HepG2 (cell line): ENCODE results near the gene DIPK1C. TPM values are rescaled to one million over a fixed set of nuclear protein-coding genes. Genes with fewer than 3 reads are reported as not detected.

Experiments used
- ATAC-seq: fragments of 200-7000 bp; cut with Tn5 transposase; 3 replicates; pipeline ENCODE4 v1.9.1; 2020; ENCODE audit warnings: mild to moderate bottlenecking, moderate library complexity
- BruUV-seq: library from RNA; stranded (reverse); fragments of 400-500 nt; replicated peaks from 2 replicates; lab custom pipeline; 2021; lab: Mats Ljungman, UMichigan
- CTCF ChIA-PET: fragments of 300-600 bp; formaldehyde crosslinking; extraction: SDS; loops from one replicate; lab custom pipeline; 2021; ENCODE audit warnings: low total read pairs, inconsistent platforms, low intra/inter-chr PET ratio; lab: Yijun Ruan, JAX
- POLR2A ChIA-PET: fragments of 350-600 bp; sonication (Branson Sonifier 250); formaldehyde crosslinking; loops from one replicate; lab custom pipeline; 2020; ENCODE audit warnings: antibody characterized with exemption, inconsistent platforms; lab: Yijun Ruan, JAX
- DNase-seq: peaks from one replicate; pipeline ENCODE4 v3.0.0-alpha.2; 2015; ENCODE audit warnings: low spot score
- FAIRE-seq: peaks from 3 replicates; lab custom pipeline; 2011; peaks lifted over from hg19 to GRCh38; lab: Jason Lieb, UNC
- H2AFZ ChIP-seq: one replicate; pipeline ENCODE4 v1.6.1; 2011; ENCODE audit warnings: low read length, inconsistent platforms
- H3K27ac ChIP-seq: fragments of 300-600 bp; 3 replicates; pipeline ENCODE4 v1.8.0; 2011; ENCODE audit warnings: mixed run types, mild to moderate bottlenecking, mixed read lengths, low read length, inconsistent platforms; ENCODE audit not compliant: insufficient read depth; ENCODE audit errors: extremely low read length
- H3K27me3 ChIP-seq, 2 experiments: fragments of 200-600 bp in 1 of 2; 2 replicates in 1 of 2; 3 replicates in 1 of 2; pipeline versions ENCODE4 v1.6.0 to v1.8.0; 2011; ENCODE audit warnings: low read length in 2 of 2, mild to moderate bottlenecking in 2 of 2, moderate library complexity in 2 of 2, inconsistent platforms in 1 of 2; ENCODE audit not compliant: insufficient read depth in 2 of 2, control insufficient read depth in 1 of 2
- H3K36me3 ChIP-seq, 2 experiments: fragments of 200-600 bp in 1 of 2; replicated peaks in 1 of 2; 2 replicates in 1 of 2; 3 replicates in 1 of 2; pipeline versions ENCODE4 v1.5.1 to v1.8.0; 2011; ENCODE audit warnings: low read length in 2 of 2, inconsistent platforms in 1 of 2; ENCODE audit not compliant: insufficient read depth in 2 of 2, control insufficient read depth in 1 of 2
- H3K4me1 ChIP-seq: 2 replicates; pipeline ENCODE4 v1.5.1; 2012; ENCODE audit warnings: low read length, inconsistent platforms; ENCODE audit not compliant: insufficient read depth
- H3K4me2 ChIP-seq: 2 replicates; pipeline ENCODE4 v1.6.0; 2011; ENCODE audit warnings: low read depth, low read length, inconsistent platforms
- H3K4me3 ChIP-seq, 3 experiments: fragments of 200-600 bp in 1 of 3; sonication (generic), shearing (Covaris generic) in 1 of 3; replicated peaks in 1 of 3; 2 replicates each; pipeline ENCODE4 v1.5.1; 2011 to 2016; ENCODE audit warnings: low read length in 3 of 3, inconsistent platforms in 2 of 3, low read depth in 2 of 3, mild to moderate bottlenecking in 2 of 3, control low read depth in 1 of 3, mixed read lengths in 1 of 3; ENCODE audit not compliant: insufficient read depth in 1 of 3
- H3K79me2 ChIP-seq: one replicate; pipeline ENCODE4 v1.6.1; 2011; ENCODE audit warnings: low read length, inconsistent platforms; ENCODE audit not compliant: insufficient read depth
- H3K9ac ChIP-seq: 2 replicates; pipeline ENCODE4 v1.6.0; 2011; ENCODE audit warnings: mild to moderate bottlenecking, low read depth, low read length, inconsistent platforms; ENCODE audit not compliant: insufficient read depth
- H3K9me3 ChIP-seq: 2 replicates; pipeline ENCODE4 v1.5.1; 2012; ENCODE audit warnings: mild to moderate bottlenecking, low read length
- H4K20me1 ChIP-seq: 2 replicates; pipeline ENCODE4 v1.6.0; 2011; ENCODE audit warnings: inconsistent platforms, mild to moderate bottlenecking, low read length, moderate library complexity; ENCODE audit not compliant: insufficient read depth
- ARID2 ChIP-seq: sonication (generic); formaldehyde crosslinking; IDR thresholded peaks from 2 replicates; pipeline ENCODE4 v1.8.1; 2022; ENCODE audit warnings: mild to moderate bottlenecking, missing genetic modification reagents, borderline replicate concordance
- BHLHE40 ChIP-seq: IDR thresholded peaks from 2 replicates; pipeline ENCODE4 v1.6.1; 2011; ENCODE audit warnings: low read length, improper control_type of control experiment
- BRF2 ChIP-seq: sonication (generic); formaldehyde crosslinking; IDR thresholded peaks from 2 replicates; pipeline ENCODE4 v1.8.1; 2022; ENCODE audit warnings: mild to moderate bottlenecking, missing genetic modification reagents
- CEBPG ChIP-seq: IDR thresholded peaks from 2 replicates; pipeline ENCODE4 v1.6.1; 2016
- HCFC1 ChIP-seq: fragments of 150-350 bp; IDR thresholded peaks from 2 replicates; pipeline ENCODE4 v1.6.1; 2014; ENCODE audit warnings: low read depth, low read length
- HOXA3 ChIP-seq: sonication (generic); formaldehyde crosslinking; IDR thresholded peaks from 2 replicates; pipeline ENCODE4 v1.5.0; 2020; ENCODE audit warnings: missing genetic modification reagents
- JARID2 ChIP-seq: sonication (generic); formaldehyde crosslinking; IDR thresholded peaks from 2 replicates; pipeline ENCODE4 v1.8.1; 2023; ENCODE audit warnings: missing genetic modification reagents, inconsistent platforms; ENCODE audit not compliant: insufficient replicate concordance
- KMT2A ChIP-seq: sonication (generic); formaldehyde crosslinking; IDR thresholded peaks from 2 replicates; pipeline ENCODE4 v1.4.0; 2020; ENCODE audit warnings: missing genetic modification reagents
- MAX ChIP-seq: IDR thresholded peaks from 2 replicates; pipeline ENCODE4 v1.6.1; 2012; ENCODE audit warnings: inconsistent platforms
- MED13 ChIP-seq: sonication (generic); formaldehyde crosslinking; IDR thresholded peaks from 2 replicates; pipeline ENCODE4 v1.5.0; 2020; ENCODE audit warnings: missing genetic modification reagents
- NCOA1 ChIP-seq: sonication (generic); formaldehyde crosslinking; IDR thresholded peaks from 2 replicates; pipeline ENCODE4 v1.9.0; 2021; ENCODE audit warnings: missing genetic modification reagents
- NCOR1 ChIP-seq: fragments of 200-600 bp; sonication (generic); IDR thresholded peaks from 2 replicates; pipeline ENCODE4 v1.7.0; 2017; ENCODE audit warnings: antibody characterized with exemption, low read length, borderline replicate concordance
- NR3C1 ChIP-seq: sonication (generic); formaldehyde crosslinking; IDR thresholded peaks from 2 replicates; pipeline ENCODE4 v1.4.0; 2020; ENCODE audit warnings: missing genetic modification reagents
- PHB2 ChIP-seq: fragments of 450-650 bp; IDR thresholded peaks from 2 replicates; pipeline ENCODE4 v1.6.1; 2018; ENCODE audit not compliant: partially characterized antibody
- POLR2AphosphoS2 ChIP-seq: IDR thresholded peaks from 2 replicates; pipeline ENCODE4 v1.6.1; 2011; ENCODE audit warnings: low read depth, low read length, improper control_type of control experiment
- RELA ChIP-seq: sonication (generic); formaldehyde crosslinking; IDR thresholded peaks from 2 replicates; pipeline ENCODE4 v1.4.0; 2020; ENCODE audit warnings: missing genetic modification reagents
- STAT5B ChIP-seq: sonication (generic); formaldehyde crosslinking; IDR thresholded peaks from 2 replicates; pipeline ENCODE4 v1.4.0; 2020; ENCODE audit warnings: missing genetic modification reagents
- TARDBP ChIP-seq: sonication (generic); formaldehyde crosslinking; IDR thresholded peaks from 2 replicates; pipeline ENCODE4 v1.8.0; 2022; ENCODE audit warnings: mild to moderate bottlenecking, missing genetic modification reagents
- ZNF251 ChIP-seq: sonication (generic); formaldehyde crosslinking; IDR thresholded peaks from 2 replicates; pipeline ENCODE4 v1.9.0; 2021; ENCODE audit warnings: mild to moderate bottlenecking, missing genetic modification reagents
- ZNF30 ChIP-seq: sonication (generic); formaldehyde crosslinking; IDR thresholded peaks from 2 replicates; pipeline ENCODE4 v1.5.0; 2020; ENCODE audit warnings: mild to moderate bottlenecking, missing genetic modification reagents
- ZNF75D ChIP-seq: sonication (generic); formaldehyde crosslinking; IDR thresholded peaks from 2 replicates; pipeline ENCODE4 v1.8.1; 2023; ENCODE audit warnings: missing genetic modification reagents, mild to moderate bottlenecking, borderline replicate concordance
- ZNF83 ChIP-seq: sonication (generic); formaldehyde crosslinking; IDR thresholded peaks from 2 replicates; pipeline ENCODE4 v1.4.0; 2020; ENCODE audit warnings: missing genetic modification reagents, mild to moderate bottlenecking, borderline replicate concordance
- WGBS: methylation state at CpG from one replicate; pipeline ENCODE4 v1.1.6; 2017; ENCODE audit warnings: low lambda C conversion rate; 5-methylcytosine and 5-hydroxymethylcytosine counted together
- in situ Hi-C: cut with HindIII; loops from 2 replicates; pipeline ENCODE4 v1.10.0; 2017; ENCODE audit warnings: low pct_unique_long_range_greater_than_20kb; ENCODE audit not compliant: extremely low pct_ligation_motif_present
- intact Hi-C: fragments of 100-400 bp; cut with micrococcal nuclease; formaldehyde crosslinking; loops from one replicate; pipeline ENCODE4 v1.10.0; 2022; ENCODE audit not compliant: unreplicated experiment
- polyA plus RNA-seq, 8 experiments: library from polyadenylated mRNA; depleted of rRNA in 3 of 8; stranded (reverse) in 7 of 8; unstranded in 1 of 8; fragments of >200 nt; fragmentation: Illumina TruSeq in 4 of 8; extraction: Trizol in 4 of 8; gene quantifications; 2 replicates each; pipeline versions ENCODE4 v1.2.1 to v1.2.3, GENCODE V29; 2011 to 2016; ENCODE audit warnings: low read depth in 4 of 8, missing spikeins in 1 of 8, mixed read lengths in 1 of 8; ENCODE audit not compliant: insufficient read depth in 1 of 8
- total RNA-seq, 5 experiments: library from RNA; depleted of rRNA; stranded (reverse); fragments of >200 nt; fragmentation: Illumina TruSeq; extraction: Trizol; gene quantifications; 2 replicates each; pipeline ENCODE4 v1.2.3, GENCODE V29; 2016; ENCODE audit warnings: low read depth in 1 of 5

The DIPK1C gene
- total and polyA plus RNA-seq, 2 of the 13 experiments (the other 11 are each of a cell fraction or from before 2014, with no cell fraction given) = 1.8 TPM; not detected in 1

- no TSS peak for BruUV-seq
- ATAC-seq = no peak
- CTCF ChIA-PET = no interaction called here
- Histone ChIP-seq H3K27ac (no peak overlapping the region), H3K9ac (no peak overlapping the region)
- intact Hi-C loops = no loop called here
- no peak for TF ChIP-seq CEBPG (CRISPR knock-in tag)
- no peak for TF ChIP-seq BHLHE40
- TF ChIP-seq HOXA3 (CRISPR knock-in tag) = no peak
- no peak for TF ChIP-seq ZNF30
- TF ChIP-seq ZNF75D = no peak
- TF ChIP-seq, all 625 proteins: peak for 0
- peaks cover 7 to 44% of the 10 kb centered on the region in 2 experiments; a peak in 3 of 5 replicates for H3K27me3 ChIP-seq
- no peak overlapping the region for H3K4me2 ChIP-seq
- DNase-seq (no peak), FAIRE-seq (no peak)
- H2AFZ ChIP-seq = no peak overlapping the region
- H3K79me2 ChIP-seq = no peaks in the 10 kb centered on the region
- no peak overlapping the region for H3K4me3 ChIP-seq
- in situ Hi-C loops = no loop called here
- 10% methylated on average over 9 of the region's 9 CpGs for WGBS
- no peaks in the 10 kb centered on the region for H4K20me1 ChIP-seq
- POLR2A ChIA-PET = no interaction called here
- no peaks in the 10 kb centered on the region for H3K9me3 ChIP-seq
- no peaks in the 10 kb centered on the region for H3K4me1 ChIP-seq
- no peaks in the 10 kb centered on the region for H3K36me3 ChIP-seq
Observed at GRCh38 chr18:74411475-74411874, 45.6 kb downstream of the DIPK1C start.

- Histone ChIP-seq H3K27ac (no peak overlapping the region), H3K4me2 (no peak overlapping the region), H3K4me3 (no peak overlapping the region), H3K4me1 (no peaks in the 10 kb centered on the region), H3K9me3 (no peaks in the 10 kb centered on the region), H3K79me2 (no peaks in the 10 kb centered on the region), H3K36me3 (no peaks in the 10 kb centered on the region), H3K9ac (no peak overlapping the region), H4K20me1 (no peaks in the 10 kb centered on the region), H3K27me3 (peaks cover 6 to 40% of the 10 kb centered on the region in 2 experiments; a peak in 3 of 5 replicates), H2AFZ (no peak overlapping the region)
- FAIRE-seq (no peak), ATAC-seq (no peak), DNase-seq (no peak)
- BruUV-seq = no TSS peak
- ChIA-PET POLR2A (no interaction called here), CTCF (no interaction called here)
- in situ Hi-C loops = no loop called here
- 8% methylated on average over 5 of the region's 8 CpGs for WGBS
- intact Hi-C loops = no loop called here
- TF ChIP-seq NCOR1 = no peak
- no peak for TF ChIP-seq POLR2AphosphoS2
- TF ChIP-seq PHB2 = no peak
- TF ChIP-seq STAT5B (CRISPR knock-in tag) = no peak
- TF ChIP-seq JARID2 (CRISPR knock-in tag) = no peak
- no peak for TF ChIP-seq KMT2A (CRISPR knock-in tag)
- TF ChIP-seq BRF2 (CRISPR knock-in tag) = no peak
- no peak for TF ChIP-seq ZNF83 (CRISPR knock-in tag)
- no peak for TF ChIP-seq MAX
- no peak for TF ChIP-seq RELA (CRISPR knock-in tag)
- TF ChIP-seq TARDBP (CRISPR knock-in tag) = no peak
- TF ChIP-seq MED13 (CRISPR knock-in tag) = no peak
- TF ChIP-seq NR3C1 (CRISPR knock-in tag) = no peak
- TF ChIP-seq HCFC1 = no peak
- no peak for TF ChIP-seq ZNF251
- TF ChIP-seq NCOA1 (CRISPR knock-in tag) = no peak
- TF ChIP-seq ARID2 (CRISPR knock-in tag) = no peak
Observed at GRCh38 chr18:74410441-74410992, 46.6 kb downstream of the DIPK1C start.
